ENCODE results near the gene CEP44.
"Not testable (repeated sequence)": the region's sequence is repeated elsewhere in the genome, so short reads cannot be mapped to it uniquely, and the experiment has no call there.

GRCh38 chr4:174380206-174380605, 96.5 kb downstream of the CEP44 start:
- TF ChIP-seq CTCF (IDR thresholded peaks at IDR 0.05; ENCODE audit: borderline replicate concordance, extremely low read depth, low read length, poor library complexity, severe bottlenecking); EZH2 (IDR thresholded peaks at IDR 0.05; ENCODE audit: borderline replicate concordance, low read depth, low read length, severe bottlenecking): not testable (repeated sequence)

All from DND-41 (cell line).